Measurements from ENCODE around the gene PIGH. TPM values are rescaled to one million over a fixed set of nuclear protein-coding genes. Genes with fewer than 3 reads are reported as not detected.

Gene PIGH
- total and polyA plus RNA-seq, 2 experiments from 2014 or later, result 64.4 to 75.8 TPM

DNA sequence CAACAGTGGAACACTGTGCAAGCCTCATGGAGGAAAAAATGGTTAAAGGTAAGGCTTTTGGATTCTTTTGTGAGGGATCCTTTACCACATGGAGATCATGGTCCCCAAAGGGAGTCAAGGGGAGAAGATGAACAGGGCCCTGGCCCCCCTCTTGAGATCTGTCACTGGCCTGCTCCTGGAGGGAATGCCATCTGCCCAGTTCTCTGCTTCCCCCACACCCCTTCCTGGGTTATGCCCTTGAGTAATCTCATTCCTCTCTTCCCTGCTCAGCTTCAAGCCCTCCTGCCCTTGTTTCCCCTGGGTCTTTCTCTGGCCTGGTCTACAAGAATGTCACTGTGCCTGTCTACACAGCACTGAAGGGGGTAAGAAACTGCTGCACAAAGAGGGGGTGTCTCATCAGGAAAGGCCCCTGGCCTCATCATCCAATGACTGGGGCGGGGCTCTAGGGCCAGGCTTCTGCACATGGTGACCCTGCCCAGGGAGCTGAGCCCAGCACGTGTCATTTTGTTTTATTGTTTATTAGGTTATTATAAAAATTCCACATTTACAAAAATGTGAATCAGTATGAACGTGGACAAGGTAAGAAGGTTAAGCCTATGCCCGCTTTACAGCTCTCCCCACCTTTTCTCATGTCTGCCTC is 30.3 kb downstream of the PIGH start:
- H3K36me3 ChIP-seq (replicated peaks; ENCODE audit: insufficient read depth, low read depth), result no peaks in the 10 kb centered on the region
- H3K4me1 ChIP-seq (ENCODE audit: insufficient read depth), result peaks cover 19% of the 10 kb centered on the region
- no peaks in the 10 kb centered on the region for H3K9me2 ChIP-seq (replicated peaks; ENCODE audit: insufficient read depth)
- H3K27ac ChIP-seq, result no peak overlapping the region
- no peak overlapping the region for H2AFZ ChIP-seq
- H3K79me2 ChIP-seq, result no peaks in the 10 kb centered on the region
- no peak overlapping the region for H3K4me3 ChIP-seq
- H4K20me1 ChIP-seq (ENCODE audit: insufficient read depth, poor library complexity, severe bottlenecking), result no peaks in the 10 kb centered on the region
- 85% methylated on average over 4 of the region's 4 CpGs for WGBS (ENCODE audit: low lambda C conversion rate, missing lambda C conversion rate)
- H3K4me2 ChIP-seq, result no peak overlapping the region
- no peaks in the 10 kb centered on the region for H3K27me3 ChIP-seq
- DNase-seq (ENCODE audit: low spot score), result no peak
- TF ChIP-seq CTCF (IDR thresholded peaks at IDR 0.05; ENCODE audit: poor library complexity), result no peak
- TF ChIP-seq EZH2phosphoT487 (IDR thresholded peaks at IDR 0.05; ENCODE audit: low read depth, severe bottlenecking, unreplicated experiment), result no peak
- TF ChIP-seq EZH2 (IDR thresholded peaks at IDR 0.05; ENCODE audit: borderline replicate concordance), result no peak
- H3K9me3 ChIP-seq (ENCODE audit: low read depth), result no peaks in the 10 kb centered on the region

DNA sequence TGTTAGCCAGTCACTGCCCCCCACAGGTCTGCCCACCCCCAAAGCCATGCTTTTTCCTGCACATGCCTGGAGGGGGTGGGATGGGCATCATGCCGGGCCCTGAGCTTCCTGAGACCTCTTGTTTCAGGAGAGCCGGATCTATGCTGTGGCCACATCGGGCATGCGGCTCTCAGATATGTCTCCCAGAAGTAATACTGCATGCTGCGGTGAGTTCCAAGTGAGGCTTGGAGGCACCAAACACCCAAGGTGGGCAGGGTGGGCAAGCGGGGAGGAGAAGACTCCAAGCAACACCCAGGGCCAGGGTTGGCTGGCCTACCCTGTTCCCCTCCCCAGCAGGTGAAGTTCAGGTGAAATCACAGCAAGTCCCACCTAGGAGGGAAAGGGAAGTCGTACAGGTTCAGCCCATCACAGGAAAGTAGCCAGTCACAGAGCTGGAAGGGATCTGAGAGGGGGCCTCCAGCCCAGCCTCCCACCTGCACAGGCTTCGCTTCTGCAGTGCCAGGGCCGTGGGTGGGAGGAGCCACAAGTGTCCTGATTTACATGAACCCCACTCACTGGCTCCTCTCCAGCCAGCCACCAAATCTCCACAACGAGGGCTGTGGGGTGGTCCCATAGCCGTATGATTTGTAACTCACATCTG is 30.9 kb downstream of the PIGH start:
- Histone ChIP-seq H3K9me3 (ENCODE audit: low read depth) (no peaks in the 10 kb centered on the region), H4K20me1 (ENCODE audit: insufficient read depth, poor library complexity, severe bottlenecking) (no peaks in the 10 kb centered on the region), H3K36me3 (replicated peaks; ENCODE audit: insufficient read depth, low read depth) (no peaks in the 10 kb centered on the region), H3K4me2 (no peak overlapping the region), H3K4me1 (ENCODE audit: insufficient read depth) (peaks cover 19% of the 10 kb centered on the region), H3K4me3 (no peak overlapping the region), H3K79me2 (no peaks in the 10 kb centered on the region), H2AFZ (no peak overlapping the region), H3K27ac (no peak overlapping the region), H3K9me2 (replicated peaks; ENCODE audit: insufficient read depth) (no peaks in the 10 kb centered on the region), H3K27me3 (no peaks in the 10 kb centered on the region)
- TF ChIP-seq EZH2phosphoT487 (IDR thresholded peaks at IDR 0.05; ENCODE audit: low read depth, severe bottlenecking, unreplicated experiment) (no peak), EZH2 (IDR thresholded peaks at IDR 0.05; ENCODE audit: borderline replicate concordance) (no peak), CTCF (IDR thresholded peaks at IDR 0.05; ENCODE audit: poor library complexity) (no peak)
- 80% methylated on average over 10 of the region's 11 CpGs for WGBS (ENCODE audit: low lambda C conversion rate, missing lambda C conversion rate)
- DNase-seq (ENCODE audit: low spot score), result no peak

- no peaks in the 10 kb centered on the region for H3K36me3 ChIP-seq (replicated peaks; ENCODE audit: insufficient read depth, low read depth)
- TF ChIP-seq CTCF (IDR thresholded peaks at IDR 0.05; ENCODE audit: poor library complexity) (no peak), EZH2 (IDR thresholded peaks at IDR 0.05; ENCODE audit: borderline replicate concordance) (no peak), EZH2phosphoT487 (IDR thresholded peaks at IDR 0.05; ENCODE audit: low read depth, severe bottlenecking, unreplicated experiment) (no peak)
- WGBS (ENCODE audit: low lambda C conversion rate, missing lambda C conversion rate), result 85% methylated on average over 3 of the region's 3 CpGs
- H3K4me1 ChIP-seq (ENCODE audit: insufficient read depth), result peaks cover 19% of the 10 kb centered on the region
- DNase-seq (ENCODE audit: low spot score), result peak; percentile 49
- H3K27ac ChIP-seq, result peak overlapping the region; percentile 83
- no peaks in the 10 kb centered on the region for H3K27me3 ChIP-seq
- no peaks in the 10 kb centered on the region for H3K9me2 ChIP-seq (replicated peaks; ENCODE audit: insufficient read depth)
- peak overlapping the region; percentile 36 for H3K4me2 ChIP-seq
- no peaks in the 10 kb centered on the region for H4K20me1 ChIP-seq (ENCODE audit: insufficient read depth, poor library complexity, severe bottlenecking)
- H2AFZ ChIP-seq, result no peak overlapping the region
- H3K4me3 ChIP-seq, result no peak overlapping the region
- H3K9me3 ChIP-seq (ENCODE audit: low read depth), result no peaks in the 10 kb centered on the region
- no peaks in the 10 kb centered on the region for H3K79me2 ChIP-seq
Measured at GRCh38 chr14:67567654-67568053, 32.4 kb downstream of the PIGH start.

Measured in hepatocyte (in vitro differentiated cells).